ENCODE data around the gene USB1. TPM values are rescaled to one million over a fixed set of nuclear protein-coding genes. Genes with fewer than 3 reads are reported as not detected.

The USB1 gene
- total RNA-seq, 3 donors from 2014 or later, result 45.1 to 50.2 (median 47.4) TPM

DNA sequence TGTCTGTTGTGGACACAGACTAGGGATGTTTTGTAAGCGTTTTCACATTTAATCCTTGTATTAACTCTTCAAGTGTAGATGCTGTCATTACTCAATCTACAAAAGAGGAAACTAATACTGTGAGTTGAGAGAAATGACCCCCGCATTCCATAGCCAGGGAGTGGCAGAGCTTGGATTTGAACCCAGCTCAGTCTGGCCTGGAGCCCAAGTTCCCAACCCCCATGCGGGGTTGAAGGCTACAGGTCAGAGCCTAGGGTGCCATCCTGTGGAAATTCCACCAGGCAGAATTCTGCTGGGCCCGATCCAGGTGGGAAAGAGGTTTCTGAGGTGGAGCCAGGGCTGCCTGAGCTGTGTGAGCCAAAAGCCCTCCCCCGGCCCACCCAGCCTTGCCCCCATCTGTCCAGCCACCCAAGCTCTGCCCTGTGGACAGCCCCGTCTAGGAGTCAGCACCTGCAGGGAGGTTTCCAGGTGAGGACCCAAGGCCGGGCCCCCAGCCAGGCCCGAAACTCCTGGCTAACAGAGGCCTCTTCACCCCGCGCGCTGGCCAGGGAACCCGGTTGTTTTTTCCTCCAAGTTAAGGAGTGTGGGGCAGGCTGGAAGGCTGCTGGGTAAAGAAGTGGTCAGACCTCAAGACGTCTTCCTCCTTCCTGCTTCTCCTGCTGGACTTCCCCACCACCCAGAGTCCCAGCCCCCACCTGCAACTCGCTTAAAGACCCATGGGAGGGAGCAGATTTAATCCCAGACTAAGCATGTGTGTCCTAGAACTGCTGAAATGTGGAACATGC, 30.0 kb downstream of the USB1 start:
- no peak for ATAC-seq
- Histone ChIP-seq H3K36me3 (ENCODE audit: low read depth) (no peaks in the 10 kb centered on the region), H3K4me1 (ENCODE audit: low read depth) (peaks cover 24% of the 10 kb centered on the region), H3K4me3 (no peak overlapping the region), H3K9me3 (no peaks in the 10 kb centered on the region)
- intact Hi-C loops (cut with DNase I, micrococcal nuclease), result no loop called here
- TF ChIP-seq, protein P1, sequence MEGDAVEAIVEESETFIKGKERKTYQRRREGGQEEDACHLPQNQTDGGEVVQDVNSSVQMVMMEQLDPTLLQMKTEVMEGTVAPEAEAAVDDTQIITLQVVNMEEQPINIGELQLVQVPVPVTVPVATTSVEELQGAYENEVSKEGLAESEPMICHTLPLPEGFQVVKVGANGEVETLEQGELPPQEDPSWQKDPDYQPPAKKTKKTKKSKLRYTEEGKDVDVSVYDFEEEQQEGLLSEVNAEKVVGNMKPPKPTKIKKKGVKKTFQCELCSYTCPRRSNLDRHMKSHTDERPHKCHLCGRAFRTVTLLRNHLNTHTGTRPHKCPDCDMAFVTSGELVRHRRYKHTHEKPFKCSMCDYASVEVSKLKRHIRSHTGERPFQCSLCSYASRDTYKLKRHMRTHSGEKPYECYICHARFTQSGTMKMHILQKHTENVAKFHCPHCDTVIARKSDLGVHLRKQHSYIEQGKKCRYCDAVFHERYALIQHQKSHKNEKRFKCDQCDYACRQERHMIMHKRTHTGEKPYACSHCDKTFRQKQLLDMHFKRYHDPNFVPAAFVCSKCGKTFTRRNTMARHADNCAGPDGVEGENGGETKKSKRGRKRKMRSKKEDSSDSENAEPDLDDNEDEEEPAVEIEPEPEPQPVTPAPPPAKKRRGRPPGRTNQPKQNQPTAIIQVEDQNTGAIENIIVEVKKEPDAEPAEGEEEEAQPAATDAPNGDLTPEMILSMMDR (IDR thresholded peaks at IDR 0.05), result no peak
- DNase-seq, result no peak

- H3K9me3 ChIP-seq, result no peaks in the 10 kb centered on the region
- H3K4me1 ChIP-seq (ENCODE audit: low read depth), result peaks cover 20% of the 10 kb centered on the region
- TF ChIP-seq, protein P1 (IDR thresholded peaks at IDR 0.05), result no peak
- ATAC-seq, result no peak
- H3K4me3 ChIP-seq, result no peak overlapping the region
- DNase-seq, result no peak
- H3K36me3 ChIP-seq (ENCODE audit: low read depth), result no peaks in the 10 kb centered on the region
- intact Hi-C loops (cut with DNase I, micrococcal nuclease), result no loop called here
Measured at GRCh38 chr16:58032710-58033293, 31.6 kb downstream of the USB1 start.

GRCh38 chr16:58034128-58034685, 33.0 kb downstream of the USB1 start:
- H3K36me3 ChIP-seq (ENCODE audit: low read depth), result no peaks in the 10 kb centered on the region
- no peaks in the 10 kb centered on the region for H3K9me3 ChIP-seq
- intact Hi-C loops (cut with DNase I, micrococcal nuclease), result no loop called here
- TF ChIP-seq, protein P1 (IDR thresholded peaks at IDR 0.05), result no peak
- H3K4me1 ChIP-seq (ENCODE audit: low read depth), result peaks cover 6% of the 10 kb centered on the region
- no peak overlapping the region for H3K4me3 ChIP-seq
- no peak for ATAC-seq
- DNase-seq, result no peak

- Histone ChIP-seq H3K4me1 (ENCODE audit: low read depth) (peaks cover under 1% of the 10 kb centered on the region), H3K36me3 (ENCODE audit: low read depth) (no peaks in the 10 kb centered on the region), H3K9me3 (no peaks in the 10 kb centered on the region), H3K4me3 (no peak overlapping the region)
- intact Hi-C loops (cut with DNase I, micrococcal nuclease), result no loop called here
- TF ChIP-seq, protein P1 (IDR thresholded peaks at IDR 0.05), result no peak
- no peak for DNase-seq
- no peak for ATAC-seq
Measured at GRCh38 chr16:58034774-58035173, 33.6 kb downstream of the USB1 start.

DNA sequence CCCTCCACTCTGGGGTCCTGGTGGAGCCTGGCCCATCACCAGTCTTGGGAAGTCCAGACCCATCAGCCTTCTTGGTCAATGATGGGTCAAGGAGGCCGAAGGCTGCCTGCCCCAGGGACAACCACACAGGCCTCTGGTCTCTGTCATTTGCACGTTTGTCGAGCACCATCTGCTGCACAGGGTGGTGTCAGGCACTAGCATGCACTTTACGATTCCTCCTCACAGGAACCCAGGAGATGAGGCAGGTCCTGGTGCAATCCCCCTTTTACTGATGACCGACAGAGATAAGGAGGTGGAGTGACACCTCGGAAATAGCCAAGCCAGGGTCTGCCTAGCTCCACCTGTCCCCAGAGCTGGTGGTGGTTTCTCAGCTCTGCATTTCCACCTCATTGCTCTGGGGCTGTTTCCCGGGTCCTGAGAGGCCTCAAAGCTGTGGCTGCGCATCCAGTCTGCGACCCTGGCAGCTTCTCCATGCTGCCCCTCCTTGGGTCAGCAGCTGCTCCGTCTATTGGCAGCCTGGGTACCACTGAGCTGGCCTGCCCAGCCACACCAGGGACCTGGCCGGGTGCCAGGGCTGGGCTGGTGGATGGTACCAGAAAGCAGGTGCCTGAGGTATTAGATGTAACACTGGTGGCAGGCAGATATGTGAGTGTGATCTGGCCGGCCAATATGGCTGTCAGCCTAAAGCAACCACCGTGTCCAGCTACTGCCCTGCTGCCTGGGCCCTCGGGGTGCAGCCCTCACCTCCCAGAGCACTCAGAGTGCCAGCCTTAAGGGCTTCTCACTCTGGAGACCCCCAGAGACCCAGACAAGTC, 34.4 kb downstream of the USB1 start:
- Histone ChIP-seq H3K4me1 (ENCODE audit: low read depth) (no peaks in the 10 kb centered on the region), H3K9me3 (no peaks in the 10 kb centered on the region), H3K36me3 (ENCODE audit: low read depth) (no peaks in the 10 kb centered on the region), H3K4me3 (no peak overlapping the region)
- ATAC-seq (no peak), DNase-seq (no peak)
- TF ChIP-seq, protein P1 (IDR thresholded peaks at IDR 0.05), result no peak
- intact Hi-C loops (cut with DNase I, micrococcal nuclease), result no loop called here

Data from mucosa of descending colon (tissue), 3 donors.